Measurements from ENCODE around the gene MYRIP. TPM values are rescaled to one million over a fixed set of nuclear protein-coding genes. Genes with fewer than 3 reads are reported as not detected.

MYRIP gene
- total and polyA plus RNA-seq, 2 experiments from 2014 or later, result 1.5 to 1.8 TPM

DNA sequence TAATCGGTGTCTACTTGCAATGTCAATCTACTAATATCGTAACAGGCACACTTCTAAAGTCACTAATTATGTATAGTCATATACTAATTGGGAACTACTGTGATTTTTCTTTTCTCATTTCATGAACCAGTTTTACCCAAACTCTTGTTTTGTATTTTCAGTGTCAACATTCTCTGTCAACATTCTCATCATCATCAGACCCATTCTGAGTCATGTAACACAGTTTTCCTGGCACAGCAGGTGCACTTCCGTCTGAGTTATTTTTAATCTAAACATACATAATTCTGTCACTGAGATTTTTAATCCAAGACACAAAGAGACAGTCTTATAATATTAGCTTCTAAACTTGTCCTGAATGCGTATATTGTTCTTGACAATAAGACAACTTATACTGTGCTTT is 295.0 kb downstream of the MYRIP start:
- Mint-ChIP-seq H3K4me3 (no peak overlapping the region), H3K27ac (no peak overlapping the region), H3K27me3 (ENCODE audit: insufficient read depth, low read depth, poor library complexity) (peaks cover 5% of the 10 kb centered on the region), H3K9me3 (peaks cover 6% of the 10 kb centered on the region; the same call in 1 of the 3 replicates), H3K36me3 (ENCODE audit: low read depth) (no peaks in the 10 kb centered on the region), H3K4me1 (peaks cover 17% of the 10 kb centered on the region)
- ATAC-seq (no peak), DNase-seq (ENCODE audit: low spot score) (no peak)
- Histone ChIP-seq H3K27me3 (ENCODE audit: insufficient read depth) (no peaks in the 10 kb centered on the region), H3K4me1 (ENCODE audit: insufficient read depth) (peaks cover 18% of the 10 kb centered on the region; the same call in 1 of the 2 replicates), H3K27ac (ENCODE audit: low read depth) (no peak overlapping the region), H4K20me1 (replicated peaks; ENCODE audit: insufficient read depth) (no peaks in the 10 kb centered on the region), H2AFZ (no peak overlapping the region), H3K36me3 (ENCODE audit: insufficient read depth) (no peaks in the 10 kb centered on the region), H3K79me2 (replicated peaks; ENCODE audit: insufficient read depth) (no peaks in the 10 kb centered on the region), H3K9me2 (ENCODE audit: insufficient read depth) (0 out of 2 replicates have a peak, but pooled peaks cover 4% of the 10 kb centered on the region), H3K4me3 (no peak overlapping the region), H3F3A (replicated peaks; ENCODE audit: low read depth) (no peaks in the 10 kb centered on the region), H3K4me2 (no peak overlapping the region)
- TF ChIP-seq, protein P1, sequence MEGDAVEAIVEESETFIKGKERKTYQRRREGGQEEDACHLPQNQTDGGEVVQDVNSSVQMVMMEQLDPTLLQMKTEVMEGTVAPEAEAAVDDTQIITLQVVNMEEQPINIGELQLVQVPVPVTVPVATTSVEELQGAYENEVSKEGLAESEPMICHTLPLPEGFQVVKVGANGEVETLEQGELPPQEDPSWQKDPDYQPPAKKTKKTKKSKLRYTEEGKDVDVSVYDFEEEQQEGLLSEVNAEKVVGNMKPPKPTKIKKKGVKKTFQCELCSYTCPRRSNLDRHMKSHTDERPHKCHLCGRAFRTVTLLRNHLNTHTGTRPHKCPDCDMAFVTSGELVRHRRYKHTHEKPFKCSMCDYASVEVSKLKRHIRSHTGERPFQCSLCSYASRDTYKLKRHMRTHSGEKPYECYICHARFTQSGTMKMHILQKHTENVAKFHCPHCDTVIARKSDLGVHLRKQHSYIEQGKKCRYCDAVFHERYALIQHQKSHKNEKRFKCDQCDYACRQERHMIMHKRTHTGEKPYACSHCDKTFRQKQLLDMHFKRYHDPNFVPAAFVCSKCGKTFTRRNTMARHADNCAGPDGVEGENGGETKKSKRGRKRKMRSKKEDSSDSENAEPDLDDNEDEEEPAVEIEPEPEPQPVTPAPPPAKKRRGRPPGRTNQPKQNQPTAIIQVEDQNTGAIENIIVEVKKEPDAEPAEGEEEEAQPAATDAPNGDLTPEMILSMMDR (conservative IDR thresholded peaks at IDR 0.05; ENCODE audit: low read depth in 2 of 2), result no peak
- TF ChIP-seq ZNF114 (CRISPR knock-in tag; IDR thresholded peaks at IDR 0.05), result no peak
- TF ChIP-seq POLR2AphosphoS5 (IDR thresholded peaks at IDR 0.05; ENCODE audit: low read depth), result no peak
- TF ChIP-seq, protein P2, sequence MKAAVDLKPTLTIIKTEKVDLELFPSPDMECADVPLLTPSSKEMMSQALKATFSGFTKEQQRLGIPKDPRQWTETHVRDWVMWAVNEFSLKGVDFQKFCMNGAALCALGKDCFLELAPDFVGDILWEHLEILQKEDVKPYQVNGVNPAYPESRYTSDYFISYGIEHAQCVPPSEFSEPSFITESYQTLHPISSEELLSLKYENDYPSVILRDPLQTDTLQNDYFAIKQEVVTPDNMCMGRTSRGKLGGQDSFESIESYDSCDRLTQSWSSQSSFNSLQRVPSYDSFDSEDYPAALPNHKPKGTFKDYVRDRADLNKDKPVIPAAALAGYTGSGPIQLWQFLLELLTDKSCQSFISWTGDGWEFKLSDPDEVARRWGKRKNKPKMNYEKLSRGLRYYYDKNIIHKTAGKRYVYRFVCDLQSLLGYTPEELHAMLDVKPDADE (IDR thresholded peaks at IDR 0.05), result no peak
- no peak for TF ChIP-seq EZH2 (IDR thresholded peaks at IDR 0.05; ENCODE audit: low read depth, unreplicated experiment)
- TF ChIP-seq NANOG (IDR thresholded peaks at IDR 0.05; ENCODE audit: borderline replicate concordance), result no peak
- TF ChIP-seq, protein P3, sequence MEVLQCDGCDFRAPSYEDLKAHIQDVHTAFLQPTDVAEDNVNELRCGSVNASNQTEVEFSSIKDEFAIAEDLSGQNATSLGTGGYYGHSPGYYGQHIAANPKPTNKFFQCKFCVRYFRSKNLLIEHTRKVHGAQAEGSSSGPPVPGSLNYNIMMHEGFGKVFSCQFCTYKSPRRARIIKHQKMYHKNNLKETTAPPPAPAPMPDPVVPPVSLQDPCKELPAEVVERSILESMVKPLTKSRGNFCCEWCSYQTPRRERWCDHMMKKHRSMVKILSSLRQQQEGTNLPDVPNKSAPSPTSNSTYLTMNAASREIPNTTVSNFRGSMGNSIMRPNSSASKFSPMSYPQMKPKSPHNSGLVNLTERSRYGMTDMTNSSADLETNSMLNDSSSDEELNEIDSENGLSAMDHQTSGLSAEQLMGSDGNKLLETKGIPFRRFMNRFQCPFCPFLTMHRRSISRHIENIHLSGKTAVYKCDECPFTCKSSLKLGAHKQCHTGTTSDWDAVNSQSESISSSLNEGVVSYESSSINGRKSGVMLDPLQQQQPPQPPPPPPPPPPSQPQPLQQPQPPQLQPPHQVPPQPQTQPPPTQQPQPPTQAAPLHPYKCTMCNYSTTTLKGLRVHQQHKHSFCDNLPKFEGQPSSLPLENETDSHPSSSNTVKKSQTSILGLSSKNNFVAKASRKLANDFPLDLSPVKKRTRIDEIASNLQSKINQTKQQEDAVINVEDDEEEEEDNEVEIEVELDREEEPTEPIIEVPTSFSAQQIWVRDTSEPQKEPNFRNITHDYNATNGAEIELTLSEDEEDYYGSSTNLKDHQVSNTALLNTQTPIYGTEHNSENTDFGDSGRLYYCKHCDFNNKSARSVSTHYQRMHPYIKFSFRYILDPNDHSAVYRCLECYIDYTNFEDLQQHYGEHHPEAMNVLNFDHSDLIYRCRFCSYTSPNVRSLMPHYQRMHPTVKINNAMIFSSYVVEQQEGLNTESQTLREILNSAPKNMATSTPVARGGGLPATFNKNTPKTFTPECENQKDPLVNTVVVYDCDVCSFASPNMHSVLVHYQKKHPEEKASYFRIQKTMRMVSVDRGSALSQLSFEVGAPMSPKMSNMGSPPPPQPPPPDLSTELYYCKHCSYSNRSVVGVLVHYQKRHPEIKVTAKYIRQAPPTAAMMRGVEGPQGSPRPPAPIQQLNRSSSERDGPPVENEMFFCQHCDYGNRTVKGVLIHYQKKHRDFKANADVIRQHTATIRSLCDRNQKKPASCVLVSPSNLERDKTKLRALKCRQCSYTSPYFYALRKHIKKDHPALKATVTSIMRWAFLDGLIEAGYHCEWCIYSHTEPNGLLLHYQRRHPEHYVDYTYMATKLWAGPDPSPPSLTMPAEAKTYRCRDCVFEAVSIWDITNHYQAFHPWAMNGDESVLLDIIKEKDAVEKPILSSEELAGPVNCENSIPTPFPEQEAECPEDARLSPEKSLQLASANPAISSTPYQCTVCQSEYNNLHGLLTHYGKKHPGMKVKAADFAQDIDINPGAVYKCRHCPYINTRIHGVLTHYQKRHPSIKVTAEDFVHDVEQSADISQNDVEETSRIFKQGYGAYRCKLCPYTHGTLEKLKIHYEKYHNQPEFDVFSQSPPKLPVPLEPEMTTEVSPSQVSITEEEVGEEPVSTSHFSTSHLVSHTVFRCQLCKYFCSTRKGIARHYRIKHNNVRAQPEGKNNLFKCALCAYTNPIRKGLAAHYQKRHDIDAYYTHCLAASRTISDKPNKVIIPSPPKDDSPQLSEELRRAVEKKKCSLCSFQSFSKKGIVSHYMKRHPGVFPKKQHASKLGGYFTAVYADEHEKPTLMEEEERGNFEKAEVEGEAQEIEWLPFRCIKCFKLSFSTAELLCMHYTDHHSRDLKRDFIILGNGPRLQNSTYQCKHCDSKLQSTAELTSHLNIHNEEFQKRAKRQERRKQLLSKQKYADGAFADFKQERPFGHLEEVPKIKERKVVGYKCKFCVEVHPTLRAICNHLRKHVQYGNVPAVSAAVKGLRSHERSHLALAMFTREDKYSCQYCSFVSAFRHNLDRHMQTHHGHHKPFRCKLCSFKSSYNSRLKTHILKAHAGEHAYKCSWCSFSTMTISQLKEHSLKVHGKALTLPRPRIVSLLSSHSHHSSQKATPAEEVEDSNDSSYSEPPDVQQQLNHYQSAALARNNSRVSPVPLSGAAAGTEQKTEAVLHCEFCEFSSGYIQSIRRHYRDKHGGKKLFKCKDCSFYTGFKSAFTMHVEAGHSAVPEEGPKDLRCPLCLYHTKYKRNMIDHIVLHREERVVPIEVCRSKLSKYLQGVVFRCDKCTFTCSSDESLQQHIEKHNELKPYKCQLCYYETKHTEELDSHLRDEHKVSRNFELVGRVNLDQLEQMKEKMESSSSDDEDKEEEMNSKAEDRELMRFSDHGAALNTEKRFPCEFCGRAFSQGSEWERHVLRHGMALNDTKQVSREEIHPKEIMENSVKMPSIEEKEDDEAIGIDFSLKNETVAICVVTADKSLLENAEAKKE (CRISPR knock-in tag; IDR thresholded peaks at IDR 0.05), result no peak
- TF ChIP-seq EZH2phosphoT487 (IDR thresholded peaks at IDR 0.05; ENCODE audit: unreplicated experiment), result no peak
- TF ChIP-seq, protein P4, sequence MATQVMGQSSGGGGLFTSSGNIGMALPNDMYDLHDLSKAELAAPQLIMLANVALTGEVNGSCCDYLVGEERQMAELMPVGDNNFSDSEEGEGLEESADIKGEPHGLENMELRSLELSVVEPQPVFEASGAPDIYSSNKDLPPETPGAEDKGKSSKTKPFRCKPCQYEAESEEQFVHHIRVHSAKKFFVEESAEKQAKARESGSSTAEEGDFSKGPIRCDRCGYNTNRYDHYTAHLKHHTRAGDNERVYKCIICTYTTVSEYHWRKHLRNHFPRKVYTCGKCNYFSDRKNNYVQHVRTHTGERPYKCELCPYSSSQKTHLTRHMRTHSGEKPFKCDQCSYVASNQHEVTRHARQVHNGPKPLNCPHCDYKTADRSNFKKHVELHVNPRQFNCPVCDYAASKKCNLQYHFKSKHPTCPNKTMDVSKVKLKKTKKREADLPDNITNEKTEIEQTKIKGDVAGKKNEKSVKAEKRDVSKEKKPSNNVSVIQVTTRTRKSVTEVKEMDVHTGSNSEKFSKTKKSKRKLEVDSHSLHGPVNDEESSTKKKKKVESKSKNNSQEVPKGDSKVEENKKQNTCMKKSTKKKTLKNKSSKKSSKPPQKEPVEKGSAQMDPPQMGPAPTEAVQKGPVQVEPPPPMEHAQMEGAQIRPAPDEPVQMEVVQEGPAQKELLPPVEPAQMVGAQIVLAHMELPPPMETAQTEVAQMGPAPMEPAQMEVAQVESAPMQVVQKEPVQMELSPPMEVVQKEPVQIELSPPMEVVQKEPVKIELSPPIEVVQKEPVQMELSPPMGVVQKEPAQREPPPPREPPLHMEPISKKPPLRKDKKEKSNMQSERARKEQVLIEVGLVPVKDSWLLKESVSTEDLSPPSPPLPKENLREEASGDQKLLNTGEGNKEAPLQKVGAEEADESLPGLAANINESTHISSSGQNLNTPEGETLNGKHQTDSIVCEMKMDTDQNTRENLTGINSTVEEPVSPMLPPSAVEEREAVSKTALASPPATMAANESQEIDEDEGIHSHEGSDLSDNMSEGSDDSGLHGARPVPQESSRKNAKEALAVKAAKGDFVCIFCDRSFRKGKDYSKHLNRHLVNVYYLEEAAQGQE (IDR thresholded peaks at IDR 0.05; ENCODE audit: unreplicated experiment), result no peak
- TF ChIP-seq JUNB (IDR thresholded peaks at IDR 0.05; ENCODE audit: unreplicated experiment), result no peak
